MCF 10A (cell line): ENCODE measurements around the gene RHOBTB3. TPM values are rescaled to one million over a fixed set of nuclear protein-coding genes. Genes with fewer than 3 reads are reported as not detected.

Experiments used
- BruUV-seq: library from RNA; stranded (reverse); fragments of 400-500 nt; replicated peaks from 2 replicates; lab custom pipeline; 2021; lab: Mats Ljungman, UMichigan
- CTCF ChIA-PET: fragments of 300-600 bp; sonication (Branson Sonifier 250); formaldehyde crosslinking; extraction: SDS; loops from one replicate; lab custom pipeline; 2021; ENCODE audit warnings: antibody characterized with exemption, inconsistent platforms; lab: Yijun Ruan, JAX
- POLR2A ChIA-PET: fragments of 300-600, 350-650 bp; sonication (Branson Sonifier 250); formaldehyde crosslinking; extraction: SDS; loops from one replicate; lab custom pipeline; 2020; ENCODE audit warnings: antibody characterized with exemption, inconsistent platforms; lab: Yijun Ruan, JAX
- DNase-seq: peaks from one replicate; pipeline ENCODE4 v3.0.0-alpha.2; 2018; ENCODE audit not compliant: unreplicated experiment
- H3K27ac Mint-ChIP-seq: one replicate; pipeline ENCODE4 v1.8.0; 2022; ENCODE audit warnings: mild to moderate bottlenecking, low read depth, mixed read lengths; ENCODE audit not compliant: unreplicated experiment
- H3K27me3 Mint-ChIP-seq: one replicate; pipeline ENCODE4 v1.8.0; 2022; ENCODE audit warnings: mixed read lengths; ENCODE audit not compliant: insufficient read depth, unreplicated experiment
- H3K36me3 Mint-ChIP-seq: one replicate; pipeline ENCODE4 v1.8.0; 2022; ENCODE audit warnings: mild to moderate bottlenecking, moderate library complexity, mixed read lengths; ENCODE audit not compliant: insufficient read depth, unreplicated experiment
- H3K4me1 Mint-ChIP-seq: one replicate; pipeline ENCODE4 v1.8.0; 2022; ENCODE audit warnings: mixed read lengths; ENCODE audit not compliant: insufficient read depth, unreplicated experiment
- H3K4me3 Mint-ChIP-seq: one replicate; pipeline ENCODE4 v1.8.0; 2022; ENCODE audit warnings: mild to moderate bottlenecking, moderate library complexity, mixed read lengths; ENCODE audit not compliant: unreplicated experiment
- H3K9me3 Mint-ChIP-seq: one replicate; pipeline ENCODE4 v1.8.0; 2022; ENCODE audit warnings: mixed read lengths; ENCODE audit not compliant: unreplicated experiment
- intact Hi-C: fragments of 100-400 bp; cut with micrococcal nuclease; formaldehyde crosslinking; loops from 2 replicates; pipeline ENCODE4 v1.14.1; 2022
- total RNA-seq: library from RNA; stranded (reverse); gene quantifications from 2 replicates; pipeline ENCODE4 v1.2.3, GENCODE V29; 2022
- TF ChIP-seq, protein P1 (sequence below): fragments of 200-600 bp; IDR thresholded peaks from one replicate; pipeline ENCODE4 v1.8.0; 2022; ENCODE audit warnings: antibody characterized with exemption, mild to moderate bottlenecking; ENCODE audit not compliant: unreplicated experiment

Gene RHOBTB3
- total RNA-seq, 1 experiment from 2014 or later: 3.4 TPM

DNA sequence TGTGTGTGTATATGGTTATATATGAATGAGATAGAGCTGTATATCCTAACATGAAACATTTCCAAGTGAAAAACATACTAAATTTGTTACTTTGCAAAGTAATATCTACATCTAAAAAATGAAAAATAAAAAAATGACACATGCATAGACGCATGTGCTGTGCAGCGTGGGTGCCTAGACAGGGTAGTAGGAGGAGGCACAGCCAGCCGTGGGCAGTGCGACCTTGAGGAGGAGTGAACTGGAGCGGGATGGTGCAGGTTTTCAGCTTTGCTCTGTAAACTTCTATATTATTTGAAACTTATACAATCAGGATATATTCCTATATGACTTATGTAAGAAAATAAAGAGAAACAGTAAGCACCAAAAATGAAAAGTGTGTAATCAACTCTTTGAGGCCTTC, 106.4 kb downstream of the RHOBTB3 start:
- no TSS peak for BruUV-seq
- H3K4me1 Mint-ChIP-seq: peaks cover 30% of the 10 kb centered on the region
- H3K9me3 Mint-ChIP-seq: no peaks in the 10 kb centered on the region
- TF ChIP-seq, protein P1, sequence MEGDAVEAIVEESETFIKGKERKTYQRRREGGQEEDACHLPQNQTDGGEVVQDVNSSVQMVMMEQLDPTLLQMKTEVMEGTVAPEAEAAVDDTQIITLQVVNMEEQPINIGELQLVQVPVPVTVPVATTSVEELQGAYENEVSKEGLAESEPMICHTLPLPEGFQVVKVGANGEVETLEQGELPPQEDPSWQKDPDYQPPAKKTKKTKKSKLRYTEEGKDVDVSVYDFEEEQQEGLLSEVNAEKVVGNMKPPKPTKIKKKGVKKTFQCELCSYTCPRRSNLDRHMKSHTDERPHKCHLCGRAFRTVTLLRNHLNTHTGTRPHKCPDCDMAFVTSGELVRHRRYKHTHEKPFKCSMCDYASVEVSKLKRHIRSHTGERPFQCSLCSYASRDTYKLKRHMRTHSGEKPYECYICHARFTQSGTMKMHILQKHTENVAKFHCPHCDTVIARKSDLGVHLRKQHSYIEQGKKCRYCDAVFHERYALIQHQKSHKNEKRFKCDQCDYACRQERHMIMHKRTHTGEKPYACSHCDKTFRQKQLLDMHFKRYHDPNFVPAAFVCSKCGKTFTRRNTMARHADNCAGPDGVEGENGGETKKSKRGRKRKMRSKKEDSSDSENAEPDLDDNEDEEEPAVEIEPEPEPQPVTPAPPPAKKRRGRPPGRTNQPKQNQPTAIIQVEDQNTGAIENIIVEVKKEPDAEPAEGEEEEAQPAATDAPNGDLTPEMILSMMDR: no peak
- no peak overlapping the region for H3K27ac Mint-ChIP-seq
- ChIA-PET POLR2A (interaction anchor here (0.6 to 2.5 kb wide), 2 partner anchors 14 to 329 kb away, joined by 3 to 13 read pairs; partner anchors contain the start of gene GLRX), CTCF (interaction anchor here (1.4 to 1.8 kb wide), 4 partner anchors 9 to 56 kb away, joined by 5 to 11 read pairs (median 6); partner anchors contain the start of gene GLRX)
- H3K27me3 Mint-ChIP-seq: no peaks in the 10 kb centered on the region
- intact Hi-C loops: no loop called here
- no peak for DNase-seq
- peaks cover 7% of the 10 kb centered on the region for H3K36me3 Mint-ChIP-seq
- H3K4me3 Mint-ChIP-seq: no peak overlapping the region

DNA sequence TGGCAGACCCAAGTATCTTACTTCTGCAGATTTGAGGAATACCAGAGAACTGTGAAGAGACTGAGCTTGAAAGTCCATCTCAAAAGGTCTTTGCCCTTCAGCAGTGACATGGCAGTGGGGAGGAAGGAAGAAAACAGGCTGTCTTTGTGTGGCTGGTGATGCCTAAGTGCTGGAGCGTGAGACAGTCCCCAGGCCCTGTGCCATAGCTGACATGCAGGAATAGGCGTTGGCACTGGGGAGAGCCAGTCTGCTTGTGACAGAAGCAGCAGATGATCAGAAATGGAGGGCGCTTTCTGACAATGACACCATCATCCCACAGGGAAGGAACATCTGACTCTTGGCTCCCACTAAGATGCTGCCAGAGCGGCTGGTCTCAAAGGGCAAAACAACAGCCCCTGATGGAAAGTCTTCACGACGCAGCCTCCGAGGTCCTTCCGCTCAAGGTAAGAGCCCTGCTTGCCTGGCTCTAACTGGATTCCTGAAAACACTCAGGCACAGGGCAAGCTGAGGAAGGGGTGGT, 106.9 kb downstream of the RHOBTB3 start:
- Mint-ChIP-seq H3K4me3 (no peak overlapping the region), H3K9me3 (no peaks in the 10 kb centered on the region), H3K4me1 (peaks cover 36% of the 10 kb centered on the region), H3K36me3 (peaks cover 7% of the 10 kb centered on the region), H3K27me3 (no peaks in the 10 kb centered on the region), H3K27ac (no peak overlapping the region)
- ChIA-PET POLR2A (interaction anchor here (0.7 to 2.5 kb wide), 2 partner anchors 15 to 201 kb away, joined by 3 to 13 read pairs; partner anchors contain the start of gene GLRX), CTCF (interaction anchor here (1.4 to 1.6 kb wide), 3 partner anchors 8 to 57 kb away, joined by 5 to 11 read pairs (median 6); partner anchors contain the start of gene GLRX)
- TF ChIP-seq, protein P1: no peak
- DNase-seq: no peak
- intact Hi-C loops: no loop called here
- BruUV-seq: no TSS peak

DNA sequence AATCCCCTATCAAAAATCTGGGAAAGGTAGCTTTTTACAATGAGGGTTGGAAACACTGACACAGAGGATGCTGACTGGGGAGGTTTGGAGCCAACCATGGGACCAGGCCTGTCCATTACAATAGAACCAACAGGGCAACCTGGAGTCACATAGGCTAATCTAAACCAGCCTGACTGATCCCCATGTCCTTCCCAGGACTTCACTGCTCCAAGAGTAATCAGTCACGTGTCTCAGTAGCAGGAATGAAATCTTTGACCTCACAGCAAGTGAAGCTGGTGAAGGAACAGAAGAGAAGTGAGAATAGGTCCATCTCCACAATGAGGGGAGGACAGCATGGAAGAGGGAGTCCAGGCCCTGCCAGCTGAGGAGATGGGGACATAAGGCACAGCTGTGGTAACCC, 107.4 kb downstream of the RHOBTB3 start:
- ChIA-PET POLR2A (interaction anchor here (0.7 kb wide), 1 partner anchor 202 kb away, joined by 3 read pairs; no protein-coding TSS in a partner anchor), CTCF (interaction anchor here (1.4 to 1.5 kb wide), 2 partner anchors 15 to 57 kb away, joined by 5 to 6 read pairs; partner anchors contain the start of gene GLRX)
- Mint-ChIP-seq H3K9me3 (no peaks in the 10 kb centered on the region), H3K4me3 (no peak overlapping the region), H3K27me3 (no peaks in the 10 kb centered on the region), H3K4me1 (peaks cover 41% of the 10 kb centered on the region), H3K36me3 (peaks cover 7% of the 10 kb centered on the region), H3K27ac (no peak overlapping the region)
- DNase-seq: no peak
- intact Hi-C loops: no loop called here
- BruUV-seq: no TSS peak
- TF ChIP-seq, protein P1: no peak

DNA sequence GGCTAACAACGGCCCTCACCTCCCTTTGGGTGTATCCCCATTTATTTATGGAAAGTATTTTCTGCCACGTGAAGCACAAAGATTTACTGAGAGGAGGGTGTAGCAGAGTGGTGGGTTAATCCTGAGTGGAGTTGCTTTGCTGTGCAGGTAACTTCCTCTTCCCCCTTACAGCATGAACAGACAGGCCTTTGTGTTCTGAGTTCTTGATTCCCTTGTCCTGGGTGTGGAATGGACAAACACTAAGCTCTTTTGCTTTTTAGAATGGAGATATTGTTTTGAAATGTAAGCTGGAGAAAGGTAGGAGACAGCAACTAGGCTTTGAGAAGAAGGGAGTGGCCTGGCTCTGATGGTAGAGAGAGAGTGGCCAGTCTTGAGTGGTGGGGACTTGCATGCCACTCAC, 108.5 kb downstream of the RHOBTB3 start:
- Mint-ChIP-seq H3K27ac (peak overlapping the region; percentile 25), H3K9me3 (no peaks in the 10 kb centered on the region), H3K36me3 (peaks cover 7% of the 10 kb centered on the region), H3K4me1 (peaks cover 45% of the 10 kb centered on the region), H3K27me3 (no peaks in the 10 kb centered on the region), H3K4me3 (no peak overlapping the region)
- TF ChIP-seq, protein P1: no peak
- DNase-seq: no peak
- intact Hi-C loops: no loop called here
- CTCF ChIA-PET: interaction anchor here (12.4 to 16.0 kb wide), 2 partner anchors 55 to 196 kb away, joined by 149 to 336 read pairs; partner anchors contain the start of gene RFESD
- BruUV-seq: no TSS peak
- POLR2A ChIA-PET: interaction anchor here (6.6 kb wide), 1 partner anchor 16 kb away, joined by 55 read pairs; the partner anchor contains the start of gene GLRX
